ENCODE measurements around the gene HNRNPUL2.
"Not testable (repeated sequence)": the region's sequence is repeated elsewhere in the genome, so short reads cannot be mapped to it uniquely, and the experiment has no call there.

HNRNPUL2 gene

DNA sequence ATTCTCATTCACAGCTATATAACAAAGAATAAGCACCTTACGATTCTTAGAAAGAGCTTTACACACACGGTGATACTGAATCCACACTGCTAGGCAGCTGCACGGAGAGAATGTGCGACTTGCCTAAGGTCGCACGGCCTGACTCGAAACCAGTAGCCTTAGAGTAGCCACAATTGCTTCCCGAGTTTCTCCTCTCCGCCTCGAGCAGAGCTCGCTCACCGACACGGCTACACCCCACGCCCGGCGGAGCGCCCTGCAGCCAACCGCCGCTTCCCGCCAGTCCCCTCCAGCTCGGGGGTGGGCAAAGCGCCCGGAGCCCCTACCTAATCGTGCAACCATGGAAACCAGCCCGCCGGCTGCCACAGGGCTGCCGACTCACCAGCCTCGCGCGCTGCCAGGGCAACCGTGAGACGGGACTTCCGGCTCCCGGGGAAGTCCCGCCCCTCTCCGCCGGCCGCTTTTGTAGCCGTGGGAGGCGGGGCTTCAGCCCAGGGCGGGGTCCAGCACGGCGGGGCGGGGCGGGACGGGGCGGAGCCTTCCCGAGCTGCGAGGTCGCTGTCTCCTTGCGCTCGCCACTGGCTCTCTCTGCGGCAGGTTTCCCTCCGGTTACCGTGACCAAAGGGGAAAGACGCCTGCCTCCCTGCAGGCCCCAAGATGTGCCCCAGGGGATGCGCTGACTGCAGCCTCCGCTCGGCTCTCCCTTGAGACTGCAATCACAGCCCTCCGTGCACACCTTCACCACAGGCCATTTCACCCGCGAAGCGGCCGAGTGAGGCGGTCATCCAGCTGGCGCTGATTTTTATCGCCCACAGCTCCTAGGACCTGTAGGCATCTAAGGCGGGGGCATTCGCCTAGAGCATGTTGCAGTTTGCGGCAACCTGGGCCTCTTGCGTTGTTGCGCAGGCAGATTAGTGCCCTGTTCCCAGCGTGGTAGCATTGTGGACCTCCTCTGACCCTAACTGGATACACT, 21.1 kb downstream of the HNRNPUL2 start:
- H3K4me1 ChIP-seq, result peaks cover 7% of the 10 kb centered on the region
- H3K9me3 ChIP-seq (ENCODE audit: control insufficient read depth, low read length), result no peaks in the 10 kb centered on the region
- no peaks in the 10 kb centered on the region for H3K36me3 ChIP-seq (ENCODE audit: control insufficient read depth, insufficient read depth, low read length)
- H3K4me2 ChIP-seq (ENCODE audit: low read length), result peak overlapping the region; percentile 94
- no peaks in the 10 kb centered on the region for H3K79me2 ChIP-seq
- peak overlapping the region; percentile 78 for H3K4me3 ChIP-seq (ENCODE audit: low read depth, low read length)
- TF ChIP-seq, protein P1, sequence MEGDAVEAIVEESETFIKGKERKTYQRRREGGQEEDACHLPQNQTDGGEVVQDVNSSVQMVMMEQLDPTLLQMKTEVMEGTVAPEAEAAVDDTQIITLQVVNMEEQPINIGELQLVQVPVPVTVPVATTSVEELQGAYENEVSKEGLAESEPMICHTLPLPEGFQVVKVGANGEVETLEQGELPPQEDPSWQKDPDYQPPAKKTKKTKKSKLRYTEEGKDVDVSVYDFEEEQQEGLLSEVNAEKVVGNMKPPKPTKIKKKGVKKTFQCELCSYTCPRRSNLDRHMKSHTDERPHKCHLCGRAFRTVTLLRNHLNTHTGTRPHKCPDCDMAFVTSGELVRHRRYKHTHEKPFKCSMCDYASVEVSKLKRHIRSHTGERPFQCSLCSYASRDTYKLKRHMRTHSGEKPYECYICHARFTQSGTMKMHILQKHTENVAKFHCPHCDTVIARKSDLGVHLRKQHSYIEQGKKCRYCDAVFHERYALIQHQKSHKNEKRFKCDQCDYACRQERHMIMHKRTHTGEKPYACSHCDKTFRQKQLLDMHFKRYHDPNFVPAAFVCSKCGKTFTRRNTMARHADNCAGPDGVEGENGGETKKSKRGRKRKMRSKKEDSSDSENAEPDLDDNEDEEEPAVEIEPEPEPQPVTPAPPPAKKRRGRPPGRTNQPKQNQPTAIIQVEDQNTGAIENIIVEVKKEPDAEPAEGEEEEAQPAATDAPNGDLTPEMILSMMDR (IDR thresholded peaks at IDR 0.05), result no peak
- H2AFZ ChIP-seq, result peak overlapping the region; percentile 71
- H3K27me3 ChIP-seq (ENCODE audit: control insufficient read depth, insufficient read depth, low read length), result no peaks in the 10 kb centered on the region
- peak overlapping the region; percentile 78 for H3K27ac ChIP-seq
- no peak overlapping the region for H3K9ac ChIP-seq

DNA sequence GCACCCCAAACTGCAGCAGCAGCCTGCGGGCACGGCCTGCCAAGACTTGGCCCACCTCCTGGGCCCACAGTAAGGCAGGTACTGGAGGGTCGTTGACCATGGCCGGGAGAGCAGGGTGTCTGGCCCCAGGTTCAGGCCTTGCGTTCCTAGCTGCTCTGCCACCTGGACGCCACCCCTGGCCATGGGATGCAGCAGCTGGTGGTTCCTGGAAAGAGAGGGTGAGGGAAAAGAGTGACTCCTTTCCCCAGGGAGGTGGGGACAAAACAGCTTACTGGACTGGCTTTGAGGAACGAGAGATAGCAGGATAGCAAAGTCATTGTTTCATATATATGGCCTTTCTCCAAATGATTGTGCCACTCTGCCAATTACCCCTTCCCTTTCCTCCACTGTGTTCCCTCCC, 21.8 kb downstream of the HNRNPUL2 start:
- no peaks in the 10 kb centered on the region for H3K27me3 ChIP-seq (ENCODE audit: control insufficient read depth, insufficient read depth, low read length)
- no peaks in the 10 kb centered on the region for H3K9me3 ChIP-seq (ENCODE audit: control insufficient read depth, low read length)
- no peaks in the 10 kb centered on the region for H3K79me2 ChIP-seq
- peak overlapping the region; percentile 68 for H2AFZ ChIP-seq
- peak overlapping the region; percentile 78 for H3K4me3 ChIP-seq (ENCODE audit: low read depth, low read length)
- H3K9ac ChIP-seq, result no peak overlapping the region
- TF ChIP-seq, protein P1 (IDR thresholded peaks at IDR 0.05), result no peak
- peak overlapping the region; percentile 78 for H3K27ac ChIP-seq
- peaks cover 7% of the 10 kb centered on the region for H3K4me1 ChIP-seq
- H3K4me2 ChIP-seq (ENCODE audit: low read length), result peak overlapping the region; percentile 76
- H3K36me3 ChIP-seq (ENCODE audit: control insufficient read depth, insufficient read depth, low read length), result no peaks in the 10 kb centered on the region

DNA sequence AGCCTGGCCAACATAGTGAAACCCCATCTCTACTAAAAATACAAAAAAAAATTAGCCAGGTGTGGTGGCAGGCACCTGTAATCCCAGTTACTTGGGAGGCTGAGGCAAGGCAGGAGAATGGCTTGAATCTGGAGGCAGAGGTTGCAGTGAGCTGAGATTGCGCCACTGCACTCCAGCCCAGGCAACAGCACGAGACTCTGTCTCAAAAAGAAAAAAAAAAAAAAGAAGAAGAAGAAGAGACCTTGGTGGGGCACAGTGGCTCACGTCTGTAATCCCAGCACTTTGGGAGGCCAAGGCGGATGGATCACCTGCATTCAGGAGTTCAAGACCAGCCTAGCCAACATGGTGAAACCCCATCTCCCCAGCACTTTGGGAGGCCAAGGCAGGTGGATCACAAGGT, 23.3 kb downstream of the HNRNPUL2 start:
- not testable (repeated sequence) for H2AFZ ChIP-seq; H3K27ac ChIP-seq; H3K4me2 ChIP-seq (ENCODE audit: low read length); H3K9me3 ChIP-seq (ENCODE audit: control insufficient read depth, low read length); H3K4me1 ChIP-seq; H3K4me3 ChIP-seq (ENCODE audit: low read depth, low read length); H3K27me3 ChIP-seq (ENCODE audit: control insufficient read depth, insufficient read depth, low read length); H3K9ac ChIP-seq; H3K79me2 ChIP-seq; H3K36me3 ChIP-seq (ENCODE audit: control insufficient read depth, insufficient read depth, low read length)

DNA sequence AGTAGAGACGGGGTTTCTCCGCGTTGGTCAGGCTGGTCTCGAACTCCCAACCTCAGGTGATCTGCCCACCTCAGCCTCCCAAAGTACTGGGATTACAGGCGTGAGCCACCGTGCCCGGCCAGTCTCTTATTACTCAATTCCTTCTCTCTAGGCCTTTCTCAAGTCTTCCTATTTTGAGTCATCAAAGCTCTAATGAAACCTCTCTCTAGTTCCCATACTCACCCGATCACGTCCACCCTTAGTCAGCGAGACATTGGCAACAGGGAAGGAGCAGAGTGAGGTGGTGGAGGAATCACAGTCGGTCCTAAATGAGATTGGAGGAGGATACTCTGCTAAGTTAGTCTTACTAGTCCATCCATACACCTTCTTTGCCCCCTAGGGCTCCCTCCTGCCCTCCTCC, 25.0 kb downstream of the HNRNPUL2 start:
- Histone ChIP-seq H3K9ac (no peak overlapping the region), H3K79me2 (peaks cover 3% of the 10 kb centered on the region), H2AFZ (no peak overlapping the region), H3K36me3 (ENCODE audit: control insufficient read depth, insufficient read depth, low read length) (no peaks in the 10 kb centered on the region), H3K4me2 (ENCODE audit: low read length) (no peak overlapping the region), H3K27ac (no peak overlapping the region), H3K4me3 (ENCODE audit: low read depth, low read length) (no peak overlapping the region), H3K27me3 (ENCODE audit: control insufficient read depth, insufficient read depth, low read length) (no peaks in the 10 kb centered on the region), H3K4me1 (peaks cover 5% of the 10 kb centered on the region), H3K9me3 (ENCODE audit: control insufficient read depth, low read length) (no peaks in the 10 kb centered on the region)
- TF ChIP-seq, protein P1 (IDR thresholded peaks at IDR 0.05), result no peak

DNA sequence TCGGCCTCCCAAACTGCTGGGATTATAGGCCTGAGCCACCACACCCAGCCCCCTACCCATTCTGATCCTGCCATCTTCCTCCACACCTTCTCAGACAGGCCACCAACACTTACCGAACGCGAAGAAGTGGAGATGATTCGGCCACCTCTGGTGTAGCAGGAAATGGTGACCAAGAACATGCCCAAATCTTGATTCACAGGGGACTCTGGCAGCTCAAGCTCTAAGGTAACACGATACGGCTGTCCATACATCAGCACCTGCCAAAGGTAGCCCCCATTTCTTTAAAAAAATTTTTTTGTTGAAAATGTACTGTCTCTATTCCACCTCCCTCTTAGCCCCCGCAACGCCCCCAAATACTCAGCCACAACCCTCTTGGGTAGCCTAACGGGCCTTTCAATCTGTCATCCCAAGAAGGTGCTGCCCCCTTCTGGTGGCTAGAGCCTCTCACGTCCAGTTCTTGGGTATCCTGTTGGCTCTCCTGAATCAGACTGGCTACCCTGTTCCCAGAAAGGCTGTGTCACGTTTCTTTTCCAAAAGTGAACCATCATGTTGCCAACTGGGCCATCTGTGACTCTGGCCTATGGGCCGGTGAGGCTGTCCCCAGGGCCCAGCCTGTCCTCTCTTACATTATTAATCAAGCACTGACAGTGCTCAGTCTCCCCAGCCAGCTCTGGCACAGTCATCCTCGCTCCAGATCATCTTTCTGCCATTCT, 32.6 kb downstream of the HNRNPUL2 start:
- H3K27ac ChIP-seq, result no peak overlapping the region
- H2AFZ ChIP-seq, result no peak overlapping the region
- peaks cover 3% of the 10 kb centered on the region for H3K79me2 ChIP-seq
- H3K9ac ChIP-seq, result no peak overlapping the region
- no peaks in the 10 kb centered on the region for H3K9me3 ChIP-seq (ENCODE audit: control insufficient read depth, low read length)
- no peaks in the 10 kb centered on the region for H3K4me1 ChIP-seq
- no peaks in the 10 kb centered on the region for H3K27me3 ChIP-seq (ENCODE audit: control insufficient read depth, insufficient read depth, low read length)
- no peak overlapping the region for H3K4me2 ChIP-seq (ENCODE audit: low read length)
- TF ChIP-seq, protein P1 (IDR thresholded peaks at IDR 0.05), result peak; percentile 56
- no peak overlapping the region for H3K4me3 ChIP-seq (ENCODE audit: low read depth, low read length)
- no peaks in the 10 kb centered on the region for H3K36me3 ChIP-seq (ENCODE audit: control insufficient read depth, insufficient read depth, low read length)

DNA sequence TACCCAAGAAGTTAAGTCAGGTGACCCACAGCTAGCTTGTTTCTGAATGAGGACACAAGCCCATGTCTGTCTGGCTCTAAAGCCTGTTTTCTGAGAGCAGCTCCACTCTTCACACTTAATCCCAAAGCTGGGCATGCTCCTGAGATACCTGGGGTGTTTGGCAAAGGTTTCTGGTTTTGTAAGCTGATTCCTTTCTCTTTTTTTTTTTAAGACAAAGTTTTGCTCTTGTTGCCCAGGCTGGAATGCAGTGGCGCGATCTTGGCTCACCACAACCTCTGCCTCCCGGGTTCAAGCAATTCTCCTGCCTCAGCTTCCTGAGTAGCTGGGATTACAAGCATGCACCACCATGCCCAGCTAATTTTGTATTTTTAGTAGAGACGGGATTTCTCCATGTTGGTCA, 33.6 kb downstream of the HNRNPUL2 start:
- not testable (repeated sequence) for H3K27ac ChIP-seq; H3K36me3 ChIP-seq (ENCODE audit: control insufficient read depth, insufficient read depth, low read length); H3K79me2 ChIP-seq

More for the DNA sequence above, 33.6 kb downstream of the HNRNPUL2 start:
- H3K9me3 ChIP-seq (ENCODE audit: control insufficient read depth, low read length); H3K4me2 ChIP-seq (ENCODE audit: low read length); H3K4me3 ChIP-seq (ENCODE audit: low read depth, low read length); H3K27me3 ChIP-seq (ENCODE audit: control insufficient read depth, insufficient read depth, low read length); H3K9ac ChIP-seq; H3K4me1 ChIP-seq; H2AFZ ChIP-seq: not testable (repeated sequence)

Data from parathyroid adenoma (tissue), 2 donors.